Prostate gland (tissue), 2 donors: Measurements from ENCODE around the gene TMEM59L.

Experiments used
- CTCF ChIP-seq, 4 experiments: fragments of 200-600 bp in 2 of 4; fragments of 450-650 bp in 2 of 4; sonication (generic) in 2 of 4; IDR thresholded peaks; 1 replicate in 3 of 4; 2 replicates in 1 of 4; pipeline ENCODE4 v1.5.1; 2016 to 2019; ENCODE audit warnings: antibody characterized with exemption in 4 of 4, mild to moderate bottlenecking in 2 of 4, moderate library complexity in 2 of 4
- POLR2A ChIP-seq: fragments of 450-650 bp; IDR thresholded peaks from one replicate; pipeline ENCODE4 v1.6.1; 2016; ENCODE audit warnings: antibody characterized with exemption, mild to moderate bottlenecking

GRCh38 chr19:18612051-18612771 lies 459 bp upstream of the TMEM59L start:
- TF ChIP-seq CTCF (IDR thresholded peaks at IDR 0.05) (no peak), POLR2A (no peak)
